IMR-90 (cell line): ENCODE measurements around the gene KRT16. TPM values are rescaled to one million over a fixed set of nuclear protein-coding genes. Genes with fewer than 3 reads are reported as not detected.
"Not testable (repeated sequence)": the region's sequence is repeated elsewhere in the genome, so short reads cannot be mapped to it uniquely, and the experiment has no call there.

Experiments used
- ATAC-seq: fragments of 200-7000 bp; cut with Tn5 transposase; 2 replicates; pipeline ENCODE4 v1.9.1; 2020; ENCODE audit warnings: low read depth, mild to moderate bottlenecking, moderate library complexity
- BruUV-seq: library from RNA; stranded (reverse); fragments of 400-500 nt; replicated peaks from 2 replicates; lab custom pipeline; 2021; lab: Mats Ljungman, UMichigan
- CTCF ChIA-PET: fragments of 300-600 bp; formaldehyde crosslinking; extraction: SDS; loops from one replicate; lab custom pipeline; 2021; ENCODE audit warnings: antibody characterized with exemption; lab: Yijun Ruan, JAX
- POLR2A ChIA-PET: fragments of 300-600 bp; sonication (Branson Sonifier 250); formaldehyde crosslinking; loops from one replicate; lab custom pipeline; 2022; ENCODE audit warnings: antibody characterized with exemption; ENCODE audit not compliant: unreplicated experiment; lab: Charles Lee
- DNase-seq: peaks from one replicate; pipeline ENCODE4 v3.0.0; 2013
- H2AFZ ChIP-seq: replicated peaks from 2 replicates; pipeline ENCODE3; 2013; ENCODE audit warnings: low read length, mild to moderate bottlenecking; ENCODE audit not compliant: poor library complexity
- H2AK5ac ChIP-seq: 2 replicates; pipeline ENCODE4 v1.6.1; 2013; ENCODE audit warnings: low read depth, low read length, inconsistent platforms
- H2AK9ac ChIP-seq: replicated peaks from 2 replicates; pipeline ENCODE3; 2013; ENCODE audit warnings: mild to moderate bottlenecking, low read depth, low read length, moderate library complexity; ENCODE audit not compliant: poor library complexity
- H2BK120ac ChIP-seq: 2 replicates; pipeline ENCODE4 v1.6.1; 2013; ENCODE audit warnings: low read depth, low read length, inconsistent platforms
- H2BK15ac ChIP-seq: 3 replicates; pipeline ENCODE4 v1.6.1; 2013; ENCODE audit warnings: low read depth, low read length, inconsistent platforms
- H2BK20ac ChIP-seq: 2 replicates; pipeline ENCODE4 v1.6.1; 2013; ENCODE audit warnings: low read depth, mild to moderate bottlenecking, inconsistent platforms, low read length, moderate library complexity
- H2BK5ac ChIP-seq: 2 replicates; pipeline ENCODE4 v1.6.1; 2013; ENCODE audit warnings: mild to moderate bottlenecking, low read depth, low read length, inconsistent platforms; ENCODE audit not compliant: poor library complexity, severe bottlenecking
- H3K14ac ChIP-seq: replicated peaks from 2 replicates; pipeline ENCODE4 v1.6.1; 2013; ENCODE audit warnings: low read depth, low read length, inconsistent platforms
- H3K18ac ChIP-seq: 2 replicates; pipeline ENCODE4 v1.6.1; 2013; ENCODE audit warnings: low read depth, low read length, control low read depth
- H3K23ac ChIP-seq: 2 replicates; pipeline ENCODE4 v1.6.1; 2013; ENCODE audit warnings: low read depth, low read length, inconsistent platforms
- H3K27ac ChIP-seq: 2 replicates; pipeline ENCODE4 v1.5.1; 2013; ENCODE audit warnings: mild to moderate bottlenecking, control low read depth, low read length; ENCODE audit not compliant: insufficient read depth
- H3K27me3 ChIP-seq: 2 replicates; pipeline ENCODE4 v1.6.1; 2013; ENCODE audit warnings: low read length; ENCODE audit not compliant: control insufficient read depth, insufficient read depth
- H3K36me3 ChIP-seq: 2 replicates; pipeline ENCODE4 v1.6.1; 2013; ENCODE audit warnings: low read length, mixed read lengths; ENCODE audit not compliant: control insufficient read depth, insufficient read depth
- H3K4ac ChIP-seq: 2 replicates; pipeline ENCODE4 v1.6.1; 2013; ENCODE audit warnings: low read depth, low read length, inconsistent platforms
- H3K4me1 ChIP-seq: 2 replicates; pipeline ENCODE4 v1.6.1; 2013; ENCODE audit warnings: low read length, mixed read lengths; ENCODE audit not compliant: control insufficient read depth, insufficient read depth
- H3K4me2 ChIP-seq: 2 replicates; pipeline ENCODE4 v1.6.1; 2013; ENCODE audit warnings: low read depth, mild to moderate bottlenecking, control low read depth, low read length, moderate library complexity
- H3K4me3 ChIP-seq: 2 replicates; pipeline ENCODE4 v1.5.1; 2013; ENCODE audit warnings: low read depth, mild to moderate bottlenecking, control low read depth, low read length, moderate library complexity; ENCODE audit not compliant: insufficient read depth
- H3K56ac ChIP-seq: 2 replicates; pipeline ENCODE4 v1.6.1; 2013; ENCODE audit warnings: low read length, inconsistent platforms; ENCODE audit not compliant: insufficient read depth; ENCODE audit errors: extremely low read depth
- H3K79me1 ChIP-seq, 2 experiments: 2 replicates each; pipeline ENCODE4 v1.6.1; 2013; ENCODE audit warnings: low read length in 2 of 2, inconsistent platforms in 1 of 2, low read depth in 1 of 2
- H3K9ac ChIP-seq: 2 replicates; pipeline ENCODE4 v1.6.1; 2013; ENCODE audit warnings: low read depth, low read length, control low read depth
- H3K9me1 ChIP-seq: 2 replicates; pipeline ENCODE4 v1.6.1; 2013; ENCODE audit warnings: low read length, inconsistent platforms; ENCODE audit not compliant: insufficient read depth
- H3K9me3 ChIP-seq: 2 replicates; pipeline ENCODE4 v1.6.1; 2013; ENCODE audit warnings: low read length; ENCODE audit not compliant: control insufficient read depth, insufficient read depth
- H4K20me1 ChIP-seq: 2 replicates; pipeline ENCODE4 v1.6.1; 2013; ENCODE audit warnings: low read length, inconsistent platforms; ENCODE audit not compliant: insufficient read depth
- H4K5ac ChIP-seq: 2 replicates; pipeline ENCODE4 v1.6.1; 2013; ENCODE audit warnings: mild to moderate bottlenecking, low read depth, low read length, control low read depth
- H4K8ac ChIP-seq, 2 experiments: 2 replicates each; pipeline ENCODE4 v1.6.1; 2013; ENCODE audit warnings: low read depth in 2 of 2, low read length in 2 of 2, control low read depth in 1 of 2, inconsistent platforms in 1 of 2
- H4K91ac ChIP-seq: 2 replicates; pipeline ENCODE4 v1.6.1; 2013; ENCODE audit warnings: low read depth, low read length, inconsistent platforms; ENCODE audit not compliant: insufficient read depth
- WGBS, 2 experiments: methylation state at CpG; one replicate each; pipeline versions ENCODE4 v1.1.5 to v1.1.7; 2013; ENCODE audit warnings: missing lambda C conversion rate in 2 of 2; ENCODE audit not compliant: insufficient read length in 1 of 2; ENCODE audit errors: extremely low coverage in 2 of 2; 5-methylcytosine and 5-hydroxymethylcytosine counted together
- dilution Hi-C: fragments of 300-500 bp; cut with HindIII; formaldehyde crosslinking; loops from one replicate; pipeline ENCODE4 v1.14.3; 2018; ENCODE audit warnings: low sequenced_read_pairs; ENCODE audit not compliant: unreplicated experiment
- in situ Hi-C: fragments of 300-500 bp; cut with MboI; formaldehyde crosslinking; loops from 3 replicates; pipeline ENCODE4 v1.14.3; 2019; ENCODE audit warnings: low sequenced_read_pairs, inconsistent platforms, mixed read lengths
- intact Hi-C: fragments of 100-400 bp; cut with micrococcal nuclease; formaldehyde crosslinking; loops from 2 replicates; pipeline ENCODE4 v1.10.0; 2022
- polyA plus RNA-seq, 3 experiments: library from polyadenylated mRNA; depleted of rRNA; stranded (reverse); fragments of >200 nt; gene quantifications; 2 replicates each; pipeline ENCODE4 v1.2.3, GENCODE V29; 2012; ENCODE audit warnings: low replicate concordance in 1 of 3
- total RNA-seq: library from RNA; depleted of rRNA; stranded (reverse); fragments of >200 nt; gene quantifications from 2 replicates; pipeline ENCODE4 v1.2.3, GENCODE V29; 2012

KRT16 gene
- total and polyA plus RNA-seq, 2 of the 4 experiments (the other 2 are of a cell fraction) = not detected

GRCh38 chr17:41626028-41626913, 13.7 kb upstream of the KRT16 start:
- H3K4me3 ChIP-seq, H3K18ac ChIP-seq, dilution Hi-C loops, H3K9me3 ChIP-seq, H2BK20ac ChIP-seq, DNase-seq, H2BK5ac ChIP-seq, POLR2A ChIA-PET, H2AFZ ChIP-seq, H3K27ac ChIP-seq, CTCF ChIA-PET, H3K36me3 ChIP-seq, intact Hi-C loops, H4K91ac ChIP-seq, ATAC-seq, H3K14ac ChIP-seq, H3K9ac ChIP-seq, H3K9me1 ChIP-seq, H2BK120ac ChIP-seq, H3K79me1 ChIP-seq, H3K4ac ChIP-seq, H2AK9ac ChIP-seq, BruUV-seq, H3K4me1 ChIP-seq, H3K23ac ChIP-seq, H4K8ac ChIP-seq, H2BK15ac ChIP-seq, H2AK5ac ChIP-seq, H3K56ac ChIP-seq, H4K5ac ChIP-seq, H3K4me2 ChIP-seq, H4K20me1 ChIP-seq, in situ Hi-C loops: not testable (repeated sequence)
- 92% methylated on average over 2 of the region's 17 CpGs; no CpG with 5 or more reads in 1 of the 2 experiments for WGBS, 2 experiments
- peaks cover 26% of the 10 kb centered on the region for H3K27me3 ChIP-seq
